Measurements from ENCODE around the gene MLH1.

GRCh38 chr3:36957862-36958686 is 35.2 kb upstream of the MLH1 start:
- TF ChIP-seq POLR2A (IDR thresholded peaks at IDR 0.05; ENCODE audit: low read length), result no peak
- TF ChIP-seq, protein P1, sequence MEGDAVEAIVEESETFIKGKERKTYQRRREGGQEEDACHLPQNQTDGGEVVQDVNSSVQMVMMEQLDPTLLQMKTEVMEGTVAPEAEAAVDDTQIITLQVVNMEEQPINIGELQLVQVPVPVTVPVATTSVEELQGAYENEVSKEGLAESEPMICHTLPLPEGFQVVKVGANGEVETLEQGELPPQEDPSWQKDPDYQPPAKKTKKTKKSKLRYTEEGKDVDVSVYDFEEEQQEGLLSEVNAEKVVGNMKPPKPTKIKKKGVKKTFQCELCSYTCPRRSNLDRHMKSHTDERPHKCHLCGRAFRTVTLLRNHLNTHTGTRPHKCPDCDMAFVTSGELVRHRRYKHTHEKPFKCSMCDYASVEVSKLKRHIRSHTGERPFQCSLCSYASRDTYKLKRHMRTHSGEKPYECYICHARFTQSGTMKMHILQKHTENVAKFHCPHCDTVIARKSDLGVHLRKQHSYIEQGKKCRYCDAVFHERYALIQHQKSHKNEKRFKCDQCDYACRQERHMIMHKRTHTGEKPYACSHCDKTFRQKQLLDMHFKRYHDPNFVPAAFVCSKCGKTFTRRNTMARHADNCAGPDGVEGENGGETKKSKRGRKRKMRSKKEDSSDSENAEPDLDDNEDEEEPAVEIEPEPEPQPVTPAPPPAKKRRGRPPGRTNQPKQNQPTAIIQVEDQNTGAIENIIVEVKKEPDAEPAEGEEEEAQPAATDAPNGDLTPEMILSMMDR (IDR thresholded peaks at IDR 0.05), result no peak
- TF ChIP-seq FOSB (CRISPR knock-in tag; IDR thresholded peaks at IDR 0.05), result no peak
- TF ChIP-seq CHD2 (IDR thresholded peaks at IDR 0.05; ENCODE audit: low read length, partially characterized antibody), result no peak
- no peak for TF ChIP-seq RAD21 (conservative IDR thresholded peaks at IDR 0.05 in 1 of 2, IDR thresholded peaks at IDR 0.05 in 1 of 2)
- TF ChIP-seq EHMT2 (IDR thresholded peaks at IDR 0.05; ENCODE audit: low read depth), result no peak
- TF ChIP-seq JUN (IDR thresholded peaks at IDR 0.05), result no peak
- TF ChIP-seq, protein P2, sequence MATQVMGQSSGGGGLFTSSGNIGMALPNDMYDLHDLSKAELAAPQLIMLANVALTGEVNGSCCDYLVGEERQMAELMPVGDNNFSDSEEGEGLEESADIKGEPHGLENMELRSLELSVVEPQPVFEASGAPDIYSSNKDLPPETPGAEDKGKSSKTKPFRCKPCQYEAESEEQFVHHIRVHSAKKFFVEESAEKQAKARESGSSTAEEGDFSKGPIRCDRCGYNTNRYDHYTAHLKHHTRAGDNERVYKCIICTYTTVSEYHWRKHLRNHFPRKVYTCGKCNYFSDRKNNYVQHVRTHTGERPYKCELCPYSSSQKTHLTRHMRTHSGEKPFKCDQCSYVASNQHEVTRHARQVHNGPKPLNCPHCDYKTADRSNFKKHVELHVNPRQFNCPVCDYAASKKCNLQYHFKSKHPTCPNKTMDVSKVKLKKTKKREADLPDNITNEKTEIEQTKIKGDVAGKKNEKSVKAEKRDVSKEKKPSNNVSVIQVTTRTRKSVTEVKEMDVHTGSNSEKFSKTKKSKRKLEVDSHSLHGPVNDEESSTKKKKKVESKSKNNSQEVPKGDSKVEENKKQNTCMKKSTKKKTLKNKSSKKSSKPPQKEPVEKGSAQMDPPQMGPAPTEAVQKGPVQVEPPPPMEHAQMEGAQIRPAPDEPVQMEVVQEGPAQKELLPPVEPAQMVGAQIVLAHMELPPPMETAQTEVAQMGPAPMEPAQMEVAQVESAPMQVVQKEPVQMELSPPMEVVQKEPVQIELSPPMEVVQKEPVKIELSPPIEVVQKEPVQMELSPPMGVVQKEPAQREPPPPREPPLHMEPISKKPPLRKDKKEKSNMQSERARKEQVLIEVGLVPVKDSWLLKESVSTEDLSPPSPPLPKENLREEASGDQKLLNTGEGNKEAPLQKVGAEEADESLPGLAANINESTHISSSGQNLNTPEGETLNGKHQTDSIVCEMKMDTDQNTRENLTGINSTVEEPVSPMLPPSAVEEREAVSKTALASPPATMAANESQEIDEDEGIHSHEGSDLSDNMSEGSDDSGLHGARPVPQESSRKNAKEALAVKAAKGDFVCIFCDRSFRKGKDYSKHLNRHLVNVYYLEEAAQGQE (IDR thresholded peaks at IDR 0.05), result no peak
- TF ChIP-seq, protein P3, sequence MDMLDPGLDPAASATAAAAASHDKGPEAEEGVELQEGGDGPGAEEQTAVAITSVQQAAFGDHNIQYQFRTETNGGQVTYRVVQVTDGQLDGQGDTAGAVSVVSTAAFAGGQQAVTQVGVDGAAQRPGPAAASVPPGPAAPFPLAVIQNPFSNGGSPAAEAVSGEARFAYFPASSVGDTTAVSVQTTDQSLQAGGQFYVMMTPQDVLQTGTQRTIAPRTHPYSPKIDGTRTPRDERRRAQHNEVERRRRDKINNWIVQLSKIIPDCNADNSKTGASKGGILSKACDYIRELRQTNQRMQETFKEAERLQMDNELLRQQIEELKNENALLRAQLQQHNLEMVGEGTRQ (IDR thresholded peaks at IDR 0.05), result no peak

Data from A549 (cell line).